NCI-H146 treated with DMSO at 0.1 percent for 48 hours (cell line): ENCODE measurements around the gene MDM4.

Experiments used
- DNase-seq: peaks from one replicate; lab custom pipeline; 2025; ENCODE audit not compliant: unreplicated experiment; lab: John Stamatoyannopoulos, UW

The MDM4 gene

GRCh38 chr1:204487256-204487615 is 29.0 kb upstream of the MDM4 start:
- DNase-seq: no peak

GRCh38 chr1:204491655-204492054 is 24.6 kb upstream of the MDM4 start:
- no peak for DNase-seq

GRCh38 chr1:204493145-204493983 is 22.8 kb upstream of the MDM4 start:
- peak; percentile 64 for DNase-seq

GRCh38 chr1:204493984-204494280 is 22.3 kb upstream of the MDM4 start:
- peak; percentile 71 for DNase-seq

- peak; percentile 65 for DNase-seq
These were observed 21.7 kb upstream of the MDM4 start, which contains the start of gene PIK3C2B for GRCh38 chr1:204494281-204495077. TSS of gene PIK3C2B (minus strand) at chr1:204494805. CDS start at chr1:204469802, 25,003 bp downstream.

GRCh38 chr1:204495078-204495753 is 21.0 kb upstream of the MDM4 start:
- DNase-seq: no peak

GRCh38 chr1:204495777-204496176 is 20.4 kb upstream of the MDM4 start:
- no peak for DNase-seq

- DNase-seq: no peak
These were observed 17.2 kb upstream of the MDM4 start for GRCh38 chr1:204498981-204499380.

- DNase-seq: no peak
These were observed 16.4 kb upstream of the MDM4 start for GRCh38 chr1:204499511-204500468.

- no peak for DNase-seq
These were observed 14.0 kb upstream of the MDM4 start for GRCh38 chr1:204502241-204502640.

- DNase-seq: peak; percentile 50
These were observed 12.9 kb upstream of the MDM4 start for GRCh38 chr1:204503122-204503912.

- DNase-seq: no peak
These were observed 12.2 kb upstream of the MDM4 start for GRCh38 chr1:204503913-204504519.

- DNase-seq: no peak
These were observed 10.5 kb upstream of the MDM4 start for GRCh38 chr1:204505674-204506200.

GRCh38 chr1:204506201-204506968 is 9.8 kb upstream of the MDM4 start:
- peak; percentile 89 for DNase-seq

GRCh38 chr1:204506969-204507316 is 9.3 kb upstream of the MDM4 start:
- peak; percentile 88 for DNase-seq

GRCh38 chr1:204507317-204508105 is 8.7 kb upstream of the MDM4 start:
- peak; percentile 72 for DNase-seq

GRCh38 chr1:204509186-204509635 is 7.0 kb upstream of the MDM4 start:
- DNase-seq: peak; percentile 28

- no peak for DNase-seq
These were observed 4.8 kb upstream of the MDM4 start for GRCh38 chr1:204511366-204511765.
